ENCODE results near the gene NSUN5. TPM values are rescaled to one million over a fixed set of nuclear protein-coding genes. Genes with fewer than 3 reads are reported as not detected.
"Not testable (repeated sequence)": the region's sequence is repeated elsewhere in the genome, so short reads cannot be mapped to it uniquely, and the experiment has no call there.

The NSUN5 gene
- total RNA-seq, 1 donor from 2014 or later = 36.8 TPM

GRCh38 chr7:73324081-73324845 lies 15.6 kb upstream of the NSUN5 start:
- Mint-ChIP-seq H3K27me3 (peaks cover 11% of the 10 kb centered on the region), H3K27ac (peak overlapping the region; percentile 65), H3K4me3 (ENCODE audit: low read depth) (peak overlapping the region; percentile 42)
- H3K36me3 Mint-ChIP-seq (ENCODE audit: insufficient read depth); H3K9me3 Mint-ChIP-seq (ENCODE audit: low read depth); H3K4me1 Mint-ChIP-seq (ENCODE audit: low read depth): not testable (repeated sequence)
- DNase-seq (ENCODE audit: low spot score, unreplicated experiment) = peak; percentile 34
- TF ChIP-seq CTCF (IDR thresholded peaks at IDR 0.05; ENCODE audit: unreplicated experiment) = peak; percentile 62

DNA sequence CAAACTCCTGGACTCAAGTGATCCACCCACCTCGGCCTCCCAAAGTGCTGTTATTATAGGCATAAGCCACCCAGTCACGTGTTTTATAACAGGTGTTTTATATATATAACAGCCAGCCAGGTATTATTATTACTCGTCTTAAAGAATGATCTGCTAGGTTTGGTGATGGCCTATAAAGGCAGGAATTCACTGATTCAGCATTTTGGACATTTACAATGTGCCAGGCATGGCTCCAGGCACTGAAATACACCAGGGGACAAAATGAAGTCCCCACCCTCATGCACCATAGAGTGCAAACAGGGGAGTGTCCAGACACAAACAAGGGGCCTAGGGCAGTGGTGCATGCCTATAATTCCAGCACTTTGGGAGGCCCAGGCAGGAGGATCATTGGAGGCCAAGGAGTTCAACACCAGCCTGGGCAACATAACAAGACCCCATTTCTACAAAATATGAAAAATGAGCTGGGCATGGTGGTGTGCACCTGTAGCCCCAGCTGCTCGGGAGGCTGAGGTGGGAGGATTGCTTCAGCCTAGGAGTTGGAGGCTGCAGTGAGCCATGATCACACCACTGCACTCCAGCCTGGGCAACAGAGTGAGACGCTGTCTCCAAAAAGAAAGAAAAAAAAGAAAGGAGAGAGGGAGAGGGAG lies 14.9 kb upstream of the NSUN5 start:
- not testable (repeated sequence) for H3K4me1 Mint-ChIP-seq (ENCODE audit: low read depth); H3K36me3 Mint-ChIP-seq (ENCODE audit: insufficient read depth); H3K9me3 Mint-ChIP-seq (ENCODE audit: low read depth); DNase-seq (ENCODE audit: low spot score, unreplicated experiment)
- Mint-ChIP-seq H3K27me3 (peaks cover 11% of the 10 kb centered on the region), H3K4me3 (ENCODE audit: low read depth) (peak overlapping the region; percentile 42), H3K27ac (peak overlapping the region; percentile 65)

DNA sequence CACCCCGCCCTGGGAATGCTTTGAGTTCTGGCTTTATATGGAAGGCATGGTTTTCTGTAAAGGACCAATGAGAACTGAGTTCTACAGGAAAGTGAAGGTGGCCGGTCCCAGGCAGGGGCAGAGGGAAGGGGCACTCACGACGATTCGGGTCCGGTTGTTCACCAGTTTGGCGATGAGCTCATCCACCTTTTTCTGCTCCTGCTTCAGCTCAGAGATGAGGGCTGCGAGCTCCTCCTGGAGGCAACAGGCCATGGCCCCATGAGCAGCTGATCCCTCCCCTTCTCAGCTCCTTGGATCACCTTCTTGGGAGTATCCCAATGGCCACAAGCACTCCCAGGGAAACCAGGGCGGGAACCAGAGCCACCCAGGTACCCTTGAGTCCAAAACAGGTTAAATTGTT lies 11.4 kb upstream of the NSUN5 start:
- DNase-seq (ENCODE audit: low spot score, unreplicated experiment); H3K27ac Mint-ChIP-seq; H3K4me3 Mint-ChIP-seq (ENCODE audit: low read depth); H3K4me1 Mint-ChIP-seq (ENCODE audit: low read depth); H3K9me3 Mint-ChIP-seq (ENCODE audit: low read depth); H3K36me3 Mint-ChIP-seq (ENCODE audit: insufficient read depth): not testable (repeated sequence)
- H3K27me3 Mint-ChIP-seq = peaks cover 11% of the 10 kb centered on the region

- not testable (repeated sequence) for H3K4me1 Mint-ChIP-seq (ENCODE audit: low read depth); H3K36me3 Mint-ChIP-seq (ENCODE audit: insufficient read depth); H3K27ac Mint-ChIP-seq; H3K4me3 Mint-ChIP-seq (ENCODE audit: low read depth); DNase-seq (ENCODE audit: low spot score, unreplicated experiment); H3K9me3 Mint-ChIP-seq (ENCODE audit: low read depth)
- H3K27me3 Mint-ChIP-seq = peaks cover 11% of the 10 kb centered on the region
Measured at GRCh38 chr7:73319541-73319940, 10.9 kb upstream of the NSUN5 start.

DNA sequence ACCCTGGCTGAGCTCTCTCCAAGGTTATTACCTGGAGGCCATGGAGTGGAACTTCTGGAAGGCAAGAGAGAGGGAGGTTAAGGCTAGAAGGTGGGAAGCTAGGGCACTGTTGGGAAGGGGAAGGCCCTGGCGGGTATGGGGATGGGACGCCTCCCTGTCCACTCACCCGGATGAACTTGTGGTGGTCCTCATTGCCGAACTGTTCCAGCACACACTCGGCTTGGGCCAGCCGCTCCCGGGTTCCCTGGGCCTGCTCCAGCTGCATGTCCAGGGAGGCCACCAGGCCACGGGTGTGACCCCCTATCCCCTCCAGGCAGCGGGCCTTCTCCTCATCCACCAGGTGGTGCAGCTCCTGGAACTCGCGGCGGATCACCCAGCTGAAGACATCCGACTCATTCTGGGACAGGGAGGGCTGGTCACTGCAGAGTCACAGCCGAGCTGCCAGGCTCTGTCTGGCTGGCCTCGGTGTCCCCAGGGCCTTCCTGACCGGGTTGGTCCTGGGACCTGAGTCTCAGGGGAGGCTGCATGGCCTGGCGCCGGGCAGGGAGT lies 10.1 kb upstream of the NSUN5 start:
- not testable (repeated sequence) for H3K27ac Mint-ChIP-seq; H3K9me3 Mint-ChIP-seq (ENCODE audit: low read depth); H3K4me3 Mint-ChIP-seq (ENCODE audit: low read depth); H3K36me3 Mint-ChIP-seq (ENCODE audit: insufficient read depth); DNase-seq (ENCODE audit: low spot score, unreplicated experiment); H3K4me1 Mint-ChIP-seq (ENCODE audit: low read depth)
- peaks cover 11% of the 10 kb centered on the region for H3K27me3 Mint-ChIP-seq

- Mint-ChIP-seq H3K27ac (no peak overlapping the region), H3K27me3 (peaks cover under 1% of the 10 kb centered on the region), H3K4me1 (ENCODE audit: low read depth) (no peaks in the 10 kb centered on the region), H3K9me3 (ENCODE audit: low read depth) (no peaks in the 10 kb centered on the region), H3K4me3 (ENCODE audit: low read depth) (no peak overlapping the region), H3K36me3 (ENCODE audit: insufficient read depth) (no peaks in the 10 kb centered on the region)
- DNase-seq (ENCODE audit: low spot score, unreplicated experiment) = no peak
- no peak for TF ChIP-seq CTCF (IDR thresholded peaks at IDR 0.05; ENCODE audit: unreplicated experiment)
Measured at GRCh38 chr7:73316521-73316920, 7.9 kb upstream of the NSUN5 start.

DNA sequence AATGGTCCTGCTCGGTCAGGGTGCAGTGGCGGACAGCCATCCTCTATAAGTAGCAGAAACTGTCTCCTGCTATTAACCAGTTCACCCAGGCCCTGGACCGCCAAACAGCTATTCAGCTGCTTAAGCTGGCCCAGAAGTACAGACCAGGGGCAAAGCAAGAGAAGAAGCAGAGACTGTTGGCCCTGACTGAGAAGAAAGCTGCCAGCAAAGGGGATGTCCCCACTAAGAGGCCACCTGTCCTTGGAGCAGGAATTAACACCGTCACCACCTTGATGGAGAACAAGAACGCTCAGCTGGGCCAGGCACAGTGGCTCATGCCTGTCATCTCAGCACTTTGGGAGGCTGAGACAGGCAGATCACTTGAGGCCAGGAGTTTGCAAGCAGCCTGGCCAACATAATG lies 5.6 kb upstream of the NSUN5 start:
- TF ChIP-seq CTCF (IDR thresholded peaks at IDR 0.05; ENCODE audit: unreplicated experiment) = no peak
- H3K9me3 Mint-ChIP-seq (ENCODE audit: low read depth) = no peaks in the 10 kb centered on the region
- H3K27ac Mint-ChIP-seq = no peak overlapping the region
- no peak overlapping the region for H3K4me3 Mint-ChIP-seq (ENCODE audit: low read depth)
- no peaks in the 10 kb centered on the region for H3K4me1 Mint-ChIP-seq (ENCODE audit: low read depth)
- no peaks in the 10 kb centered on the region for H3K36me3 Mint-ChIP-seq (ENCODE audit: insufficient read depth)
- H3K27me3 Mint-ChIP-seq = peaks cover 3% of the 10 kb centered on the region
- no peak for DNase-seq (ENCODE audit: low spot score, unreplicated experiment)

All from progenitor cell of endocrine pancreas (in vitro differentiated cells).